ENCODE data around the gene UBE4B. TPM values are rescaled to one million over a fixed set of nuclear protein-coding genes. Genes with fewer than 3 reads are reported as not detected.

The UBE4B gene
- total RNA-seq: 25.7 and 28.6 TPM in 2 replicates

DNA sequence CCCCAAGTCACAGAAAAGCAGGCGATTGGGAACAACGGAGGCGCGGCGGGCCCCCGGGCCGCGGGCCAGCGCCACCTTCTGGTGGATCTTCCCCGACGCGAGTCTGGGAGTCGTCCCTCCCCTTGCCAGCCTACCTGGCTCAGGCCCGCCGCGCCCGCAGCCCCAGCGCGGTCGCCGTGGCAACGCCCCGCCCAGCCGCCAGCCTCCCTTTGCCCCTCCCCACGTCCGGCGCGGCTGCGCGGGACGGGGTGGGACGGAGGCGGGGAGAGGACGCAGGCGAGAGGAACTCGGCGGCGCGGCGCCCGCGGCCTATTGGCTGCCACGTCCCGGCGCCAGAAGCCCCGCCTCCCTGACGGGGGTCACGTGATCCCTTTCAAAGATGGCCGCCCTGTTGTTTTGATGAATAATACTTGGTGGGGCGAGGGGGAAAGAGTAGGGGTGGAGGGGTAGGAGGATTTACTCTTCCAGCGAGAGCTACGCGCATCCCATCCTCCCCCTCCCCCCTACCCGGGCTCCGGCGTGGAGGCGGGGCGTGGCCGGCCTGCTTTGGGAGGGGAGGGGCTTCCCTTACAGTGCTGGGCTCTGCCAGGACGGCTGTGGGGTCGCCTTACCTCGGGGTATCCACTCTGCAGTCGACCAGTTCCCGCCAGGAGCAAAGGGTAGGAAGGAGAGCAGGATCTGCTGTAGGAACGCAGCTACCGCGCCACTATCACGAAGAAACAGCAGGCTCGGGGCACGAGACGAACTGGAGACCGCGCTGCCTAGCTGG lies at the start of gene UBE4B:
Gene UBE4B (plus strand): TSS at position 369 of the 769 bp plus-strand sequence. CDS start 713 bp downstream, outside the sequence.

DNA sequence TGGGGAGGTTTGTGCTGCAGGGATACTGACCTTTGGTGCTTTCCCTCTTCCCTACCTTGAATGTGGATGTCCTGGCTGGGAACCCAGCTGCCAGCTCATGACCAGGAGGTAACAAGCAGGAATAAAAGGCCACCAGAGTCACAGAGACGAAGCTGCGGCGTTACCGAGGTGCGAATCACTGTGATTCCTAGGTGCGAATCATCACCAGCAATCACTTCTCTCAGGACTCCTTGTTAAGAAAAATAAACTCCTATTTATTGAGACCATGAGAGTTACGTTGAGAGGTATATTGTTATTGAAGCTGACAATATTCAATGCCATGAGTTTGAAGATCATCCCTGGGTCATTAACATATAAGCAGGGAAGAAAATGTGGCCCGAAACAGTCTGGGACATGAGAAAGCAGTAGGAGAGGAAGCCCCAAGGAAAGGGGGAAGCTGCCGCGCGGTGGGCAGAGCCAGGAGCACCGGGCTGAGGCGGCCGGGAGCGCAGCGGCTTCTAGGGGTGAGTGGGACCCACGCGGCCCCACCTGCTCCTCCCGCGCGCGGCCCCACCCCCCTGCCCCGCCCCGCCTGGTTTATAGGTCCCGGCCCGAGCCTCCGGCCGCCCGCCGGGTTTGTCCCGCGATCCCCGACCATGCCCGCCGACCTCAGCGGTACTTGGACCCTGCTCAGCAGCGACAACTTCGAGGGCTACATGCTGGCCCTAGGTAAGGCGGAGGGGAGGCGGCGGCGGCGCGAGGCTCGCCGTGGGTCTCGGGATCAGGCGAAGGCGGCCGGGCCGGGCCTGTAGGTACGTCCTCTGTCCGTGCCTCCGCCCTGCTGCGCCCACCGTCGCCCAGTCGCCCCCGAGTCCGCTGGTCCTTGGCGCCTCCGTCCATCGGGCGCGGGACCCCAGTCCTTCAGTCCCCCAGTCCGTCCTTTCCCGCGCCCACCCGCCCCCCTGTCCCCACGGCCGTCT lies 35.9 kb upstream of the UBE4B start, which contains the start of gene RBP7:
Gene RBP7 (plus strand): TSS at position 605 of the 959 bp plus-strand sequence. CDS start 31 bp downstream, at position 636.

DNA sequence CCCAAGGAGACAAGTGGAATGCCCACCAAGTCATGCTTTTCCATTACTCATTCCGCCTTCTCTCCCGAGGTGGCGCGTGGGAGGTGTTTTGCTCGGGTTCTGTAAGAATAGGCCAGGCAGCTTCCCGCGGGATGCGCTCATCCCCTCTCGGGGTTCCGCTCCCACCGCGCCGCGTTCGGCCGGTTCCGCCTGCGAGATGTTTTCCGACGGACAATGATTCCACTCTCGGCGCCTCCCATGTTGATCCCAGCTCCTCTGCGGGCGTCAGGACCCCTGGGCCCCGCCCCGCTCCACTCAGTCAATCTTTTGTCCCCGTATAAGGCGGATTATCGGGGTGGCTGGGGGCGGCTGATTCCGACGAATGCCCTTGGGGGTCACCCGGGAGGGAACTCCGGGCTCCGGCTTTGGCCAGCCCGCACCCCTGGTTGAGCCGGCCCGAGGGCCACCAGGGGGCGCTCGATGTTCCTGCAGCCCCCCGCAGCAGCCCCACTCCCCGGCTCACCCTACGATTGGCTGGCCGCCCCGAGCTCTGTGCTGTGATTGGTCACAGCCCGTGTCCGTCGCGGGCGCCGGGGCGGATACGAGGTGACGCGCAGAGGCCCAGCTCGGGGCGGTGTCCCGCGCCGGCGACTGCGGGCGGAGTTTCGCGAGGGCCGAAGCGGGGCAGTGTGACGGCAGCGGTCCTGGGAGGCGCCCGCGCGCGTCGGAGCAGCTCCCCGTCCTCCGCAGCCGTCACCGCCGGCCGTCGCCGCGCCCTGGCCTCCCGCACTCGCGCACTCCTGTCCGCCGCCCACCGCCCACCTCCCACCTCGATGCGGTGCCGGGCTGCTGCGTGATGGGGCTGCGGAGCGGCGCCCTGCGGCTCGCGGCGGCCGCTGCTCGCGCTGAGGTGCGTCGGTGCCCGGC lies 177.4 kb downstream of the UBE4B start, which contains the start of gene KIF1B:
Gene KIF1B (plus strand): TSS at position 666 of the 906 bp plus-strand sequence. CDS start 21,759 bp downstream, outside the sequence.

Other genes with a start within 250 kb of the UBE4B start
- gene CLSTN1, start 209.0 kb upstream of the UBE4B start, total RNA-seq: 115 and 119 TPM in 2 replicates
- 80.1 and 86.2 TPM in 2 replicates for gene CTNNBIP1, start 122.7 kb upstream of the UBE4B start, total RNA-seq
- gene LZIC, start 89.6 kb upstream of the UBE4B start, total RNA-seq: 21.7 and 26.0 TPM in 2 replicates
- gene NMNAT1, start 89.5 kb upstream of the UBE4B start, total RNA-seq: 6.9 and 9.0 TPM in 2 replicates
- 1.4 and 4.1 TPM in 2 replicates for gene RBP7, start 35.7 kb upstream of the UBE4B start, total RNA-seq
- gene KIF1B, start 177.6 kb downstream of the UBE4B start, total RNA-seq: 13.4 and 14.7 TPM in 2 replicates